Measurements from ENCODE around the gene TWIST2.

TWIST2 gene

GRCh38 chr2:238942726-238943300 is 94.9 kb downstream of the TWIST2 start:
- DNase-seq = no peak

GRCh38 chr2:238943338-238944067 is 95.6 kb downstream of the TWIST2 start:
- DNase-seq = no peak

GRCh38 chr2:238945433-238946150 is 97.7 kb downstream of the TWIST2 start:
- DNase-seq = peak; percentile 11 to 58 (median 40)

GRCh38 chr2:238946318-238947242 is 98.7 kb downstream of the TWIST2 start:
- DNase-seq = no peak

GRCh38 chr2:238947243-238947760 is 99.4 kb downstream of the TWIST2 start:
- DNase-seq = no peak

- DNase-seq = peak; percentile 35 to 48 (median 40)
Observed at GRCh38 chr2:238947920-238948710, 100.2 kb downstream of the TWIST2 start.

- no peak for DNase-seq
Observed at GRCh38 chr2:238948765-238949641, 101.1 kb downstream of the TWIST2 start.

GRCh38 chr2:238949710-238950345 is 101.9 kb downstream of the TWIST2 start:
- DNase-seq = no peak

- DNase-seq = no peak
Observed at GRCh38 chr2:238950551-238950950, 102.7 kb downstream of the TWIST2 start.

- no peak for DNase-seq
Observed at GRCh38 chr2:238952261-238952919, 104.5 kb downstream of the TWIST2 start.

GRCh38 chr2:238954841-238955591 is 107.1 kb downstream of the TWIST2 start:
- no peak for DNase-seq

GRCh38 chr2:238955648-238956531 is 108.0 kb downstream of the TWIST2 start:
- no peak for DNase-seq

- DNase-seq = no peak
Observed at GRCh38 chr2:238956676-238957075, 108.8 kb downstream of the TWIST2 start.
